Neural crest cell (in vitro differentiated cells): ENCODE results near the gene NRG3. TPM values are rescaled to one million over a fixed set of nuclear protein-coding genes. Genes with fewer than 3 reads are reported as not detected.

Source experiments
- DNase-seq: peaks from one replicate; pipeline ENCODE4 v3.0.0; 2021; ENCODE audit warnings: low read depth, mixed read lengths, low spot score
- H3K27ac Mint-ChIP-seq: one replicate; pipeline ENCODE4 v1.8.0; 2021; ENCODE audit warnings: mild to moderate bottlenecking, mixed read lengths; ENCODE audit not compliant: unreplicated experiment
- H3K27me3 Mint-ChIP-seq: 2 replicates; pipeline ENCODE4 v1.8.0; 2021; ENCODE audit warnings: low read depth, mild to moderate bottlenecking, mixed read lengths
- H3K36me3 Mint-ChIP-seq: 2 replicates; pipeline ENCODE4 v1.8.0; 2021; ENCODE audit warnings: low read depth, mild to moderate bottlenecking, mixed read lengths
- H3K4me1 Mint-ChIP-seq: 2 replicates; pipeline ENCODE4 v1.8.0; 2021; ENCODE audit warnings: mixed read lengths
- H3K4me3 Mint-ChIP-seq: one replicate; pipeline ENCODE4 v1.8.0; 2021; ENCODE audit warnings: mild to moderate bottlenecking, mixed read lengths
- H3K9me3 Mint-ChIP-seq: 2 replicates; pipeline ENCODE4 v1.8.0; 2021; ENCODE audit warnings: mixed read lengths
- total RNA-seq: library from RNA; stranded (reverse); gene quantifications from 2 replicates; pipeline ENCODE4 v1.2.1, GENCODE V29; 2021
- TF ChIP-seq, protein P1 (sequence below): fragments of 200-600 bp; sonication (generic); conservative IDR thresholded peaks from 2 replicates; pipeline ENCODE4 v1.5.0; 2021; ENCODE audit warnings: antibody characterized with exemption, mild to moderate bottlenecking

Gene NRG3
- total RNA-seq, 1 donor from 2014 or later = 3.1 TPM

- H3K36me3 Mint-ChIP-seq = no peaks in the 10 kb centered on the region
These were observed 275.3 kb downstream of the NRG3 start for GRCh38 chr10:82150123-82150900.

DNA sequence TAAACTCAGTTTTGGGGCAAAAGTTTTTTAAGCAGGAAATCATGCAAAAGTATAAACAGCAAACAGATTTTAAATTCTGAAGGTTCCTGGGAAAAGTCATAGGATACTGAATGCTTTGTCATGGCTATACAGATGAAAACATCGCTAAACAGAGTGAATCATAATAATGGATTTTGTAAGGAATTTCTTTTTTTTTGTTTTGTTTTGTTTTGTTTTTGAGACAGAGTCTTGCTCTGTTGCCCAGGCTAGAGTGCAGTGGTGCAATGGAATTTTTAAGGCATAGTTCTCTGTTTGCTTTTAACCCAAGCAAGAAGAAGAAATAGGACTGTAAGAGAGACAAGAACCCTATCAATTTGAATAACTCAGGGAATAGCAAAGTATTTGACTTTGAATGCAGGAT lies 285.3 kb downstream of the NRG3 start:
- Mint-ChIP-seq H3K36me3 (no peaks in the 10 kb centered on the region), H3K4me1 (no peaks in the 10 kb centered on the region), H3K27me3 (peaks cover 3% of the 10 kb centered on the region), H3K4me3 (no peak overlapping the region), H3K9me3 (no peaks in the 10 kb centered on the region), H3K27ac (no peak overlapping the region)
- no peak for DNase-seq
- TF ChIP-seq, protein P1, sequence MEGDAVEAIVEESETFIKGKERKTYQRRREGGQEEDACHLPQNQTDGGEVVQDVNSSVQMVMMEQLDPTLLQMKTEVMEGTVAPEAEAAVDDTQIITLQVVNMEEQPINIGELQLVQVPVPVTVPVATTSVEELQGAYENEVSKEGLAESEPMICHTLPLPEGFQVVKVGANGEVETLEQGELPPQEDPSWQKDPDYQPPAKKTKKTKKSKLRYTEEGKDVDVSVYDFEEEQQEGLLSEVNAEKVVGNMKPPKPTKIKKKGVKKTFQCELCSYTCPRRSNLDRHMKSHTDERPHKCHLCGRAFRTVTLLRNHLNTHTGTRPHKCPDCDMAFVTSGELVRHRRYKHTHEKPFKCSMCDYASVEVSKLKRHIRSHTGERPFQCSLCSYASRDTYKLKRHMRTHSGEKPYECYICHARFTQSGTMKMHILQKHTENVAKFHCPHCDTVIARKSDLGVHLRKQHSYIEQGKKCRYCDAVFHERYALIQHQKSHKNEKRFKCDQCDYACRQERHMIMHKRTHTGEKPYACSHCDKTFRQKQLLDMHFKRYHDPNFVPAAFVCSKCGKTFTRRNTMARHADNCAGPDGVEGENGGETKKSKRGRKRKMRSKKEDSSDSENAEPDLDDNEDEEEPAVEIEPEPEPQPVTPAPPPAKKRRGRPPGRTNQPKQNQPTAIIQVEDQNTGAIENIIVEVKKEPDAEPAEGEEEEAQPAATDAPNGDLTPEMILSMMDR = no peak

More at GRCh38 chr10:82150123-82150900, 275.3 kb downstream of the NRG3 start:
- H3K4me1 Mint-ChIP-seq = no peaks in the 10 kb centered on the region
- H3K27me3 Mint-ChIP-seq = no peaks in the 10 kb centered on the region
- H3K4me3 Mint-ChIP-seq = no peak overlapping the region
- no peak overlapping the region for H3K27ac Mint-ChIP-seq
- DNase-seq = no peak
- TF ChIP-seq, protein P1 = peak; percentile 53
- no peaks in the 10 kb centered on the region for H3K9me3 Mint-ChIP-seq

DNA sequence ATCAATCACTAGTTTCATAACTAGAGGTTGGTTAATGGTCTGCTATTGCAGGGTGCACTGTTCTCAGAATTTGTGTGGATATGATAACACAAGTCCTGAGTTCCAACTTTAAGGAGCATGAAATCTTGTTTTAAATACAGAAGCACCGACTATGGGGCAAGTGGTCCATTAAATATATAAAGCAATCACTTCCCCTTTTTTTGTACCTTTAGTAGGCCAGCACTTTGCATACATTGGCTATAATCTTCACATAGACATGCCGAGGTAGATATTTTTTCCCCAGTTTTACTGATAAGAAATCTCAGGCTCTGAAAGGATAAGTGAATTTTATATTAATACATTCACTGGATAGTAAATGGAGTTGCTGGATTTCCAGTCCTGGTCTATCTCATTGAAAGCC lies 286.3 kb downstream of the NRG3 start:
- DNase-seq = no peak
- Mint-ChIP-seq H3K27ac (no peak overlapping the region), H3K27me3 (peaks cover 3% of the 10 kb centered on the region), H3K36me3 (no peaks in the 10 kb centered on the region), H3K4me3 (no peak overlapping the region), H3K9me3 (no peaks in the 10 kb centered on the region), H3K4me1 (no peaks in the 10 kb centered on the region)
- TF ChIP-seq, protein P1 = no peak

- H3K4me3 Mint-ChIP-seq = no peak overlapping the region
- no peaks in the 10 kb centered on the region for H3K4me1 Mint-ChIP-seq
- TF ChIP-seq, protein P1 = no peak
- H3K27ac Mint-ChIP-seq = no peak overlapping the region
- H3K9me3 Mint-ChIP-seq = no peaks in the 10 kb centered on the region
- no peaks in the 10 kb centered on the region for H3K27me3 Mint-ChIP-seq
- H3K36me3 Mint-ChIP-seq = no peaks in the 10 kb centered on the region
- no peak for DNase-seq
These were observed 287.7 kb downstream of the NRG3 start for GRCh38 chr10:82162549-82163195.

DNA sequence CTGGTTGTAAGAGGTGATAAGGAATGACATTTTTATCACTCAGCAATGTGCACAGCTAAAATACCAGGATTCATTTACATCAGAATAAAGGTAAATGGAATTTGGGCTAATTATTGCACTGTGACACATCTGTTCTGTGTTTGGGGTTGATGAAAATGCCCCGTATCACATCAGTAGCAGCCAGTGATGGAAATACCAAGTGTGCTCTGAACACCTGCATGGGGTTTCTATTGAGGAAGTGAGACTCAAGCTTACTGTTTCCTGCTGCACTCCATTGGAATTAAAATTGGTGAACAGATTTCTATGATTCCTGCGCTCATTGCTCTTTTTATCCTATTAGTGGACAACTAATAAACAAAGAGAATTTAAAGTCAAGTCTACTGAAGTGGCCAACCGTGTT lies 296.9 kb downstream of the NRG3 start:
- no peak overlapping the region for H3K27ac Mint-ChIP-seq
- peaks cover 3% of the 10 kb centered on the region for H3K27me3 Mint-ChIP-seq

More for the DNA sequence above, 296.9 kb downstream of the NRG3 start:
- TF ChIP-seq, protein P1 = no peak
- Mint-ChIP-seq H3K4me3 (no peak overlapping the region), H3K36me3 (no peaks in the 10 kb centered on the region), H3K9me3 (no peaks in the 10 kb centered on the region), H3K4me1 (no peaks in the 10 kb centered on the region)
- DNase-seq = no peak
